ENCODE measurements around the gene HNRNPR. TPM values are rescaled to one million over a fixed set of nuclear protein-coding genes. Genes with fewer than 3 reads are reported as not detected.

HNRNPR gene
- total and polyA plus RNA-seq, 7 experiments from 2014 or later: 97.4 to 235 (median 117) TPM

Other genes starting within 250 kb of the HNRNPR start
- gene LUZP1, start 175.4 kb downstream of the HNRNPR start, total RNA-seq: 10 to 100 TPM; 14.8 to 22.9 (median 16.9) TPM
- gene LUZP1, start 175.4 kb downstream of the HNRNPR start, polyA plus RNA-seq: 10 to 100 TPM; 12.6 to 24.7 TPM
- not detected for gene HTR1D, start 126.8 kb downstream of the HNRNPR start, total RNA-seq
- not detected for gene HTR1D, start 126.8 kb downstream of the HNRNPR start, polyA plus RNA-seq
- 10 to 100 TPM in 2 of 5 experiments, 1 to 10 TPM in 3; 4.5 to 11.7 (median 6.7) TPM for gene ZNF436, start 25.6 kb upstream of the HNRNPR start, total RNA-seq
- 1 to 10 TPM; 2.9 to 3.9 TPM for gene ZNF436, start 25.6 kb upstream of the HNRNPR start, polyA plus RNA-seq
- gene TCEA3, start 80.5 kb upstream of the HNRNPR start, total RNA-seq: 10 to 100 TPM; 20.2 to 59.2 (median 49.3) TPM
- 10 to 100 TPM; 34.4 to 57.2 TPM for gene TCEA3, start 80.5 kb upstream of the HNRNPR start, polyA plus RNA-seq
- gene ASAP3, start 139.9 kb upstream of the HNRNPR start, total RNA-seq: 1 to 10 TPM in 4 of 5 experiments, under 1 TPM in 1; 0.12 to 8.8 (median 1.7) TPM
- under 1 TPM; 0.26 to 0.47 TPM for gene ASAP3, start 139.9 kb upstream of the HNRNPR start, polyA plus RNA-seq
- 10 to 100 TPM in 1 of 5 experiments, 1 to 10 TPM in 1, under 1 TPM in 2, not detected in 1; 0.14 to 65.7 (median 2.5) TPM for gene E2F2, start 186.9 kb upstream of the HNRNPR start, total RNA-seq
- gene E2F2, start 186.9 kb upstream of the HNRNPR start, polyA plus RNA-seq: not detected
- gene ID3, start 215.2 kb upstream of the HNRNPR start, total RNA-seq: 10 to 100 TPM; 14.8 to 89.4 (median 34.1) TPM
- 10 to 100 TPM; 13.0 to 28.3 TPM for gene ID3, start 215.2 kb upstream of the HNRNPR start, polyA plus RNA-seq